Right lobe of liver (tissue), 6 donors: Measurements from ENCODE around the gene POLR2I. TPM values are rescaled to one million over a fixed set of nuclear protein-coding genes. Genes with fewer than 3 reads are reported as not detected.
"Not testable (repeated sequence)": the region's sequence is repeated elsewhere in the genome, so short reads cannot be mapped to it uniquely, and the experiment has no call there.

Source experiments
- ATAC-seq, 4 donors: fragments of 200-7000 bp; cut with Tn5 transposase; one replicate each; pipeline ENCODE4 v1.9.1; 2020; ENCODE audit warnings: mild to moderate bottlenecking in 4 of 4, moderate library complexity in 4 of 4
- DNase-seq, 3 donors: peaks; one replicate each; pipeline ENCODE4 v3.0.0-alpha.2; 2020
- H3K27ac ChIP-seq, 3 donors: fragments of 200-600 bp; one replicate each; pipeline ENCODE4 v1.8.0; 2022
- H3K27me3 ChIP-seq, 2 donors: fragments of 200-600 bp; one replicate each; pipeline ENCODE4 v1.8.0; 2022
- H3K36me3 ChIP-seq, 4 donors: fragments of 200-600 bp; sonication (generic) in 1 of 4; one replicate each; pipeline versions ENCODE4 v1.5.1 to v1.8.0; 2017 to 2022; ENCODE audit warnings: control low read depth in 1 of 4
- H3K4me1 ChIP-seq, 4 donors: fragments of 200-600 bp; sonication (generic) in 1 of 4; one replicate each; pipeline versions ENCODE4 v1.5.1 to v1.8.0; 2017 to 2022; ENCODE audit warnings: control low read depth in 1 of 4
- H3K4me3 ChIP-seq, 3 donors: fragments of 200-600 bp; one replicate each; pipeline ENCODE4 v1.8.0; 2022
- H3K9me3 ChIP-seq, 4 donors: fragments of 200-600 bp; sonication (generic) in 1 of 4; one replicate each; pipeline versions ENCODE4 v1.5.1 to v1.8.0; 2017 to 2022; ENCODE audit warnings: control low read depth in 1 of 4
- CTCF ChIP-seq, 4 donors: fragments of 200-600 bp in 3 of 4; fragments of 450-650 bp in 1 of 4; IDR thresholded peaks; one replicate each; pipeline versions ENCODE4 v1.5.1 to v1.8.0; 2016 to 2022; ENCODE audit warnings: antibody characterized with exemption in 4 of 4, mild to moderate bottlenecking in 2 of 4
- POLR2A ChIP-seq: fragments of 450-650 bp; IDR thresholded peaks from one replicate; pipeline ENCODE4 v1.6.1; 2017; ENCODE audit warnings: antibody characterized with exemption, mild to moderate bottlenecking
- WGBS: methylation state at CpG from one replicate; pipeline ENCODE4 v1.1.6; 2018; ENCODE audit warnings: low coverage, low lambda C conversion rate; ENCODE audit not compliant: insufficient coverage; ENCODE audit errors: missing lambda C conversion rate; 5-methylcytosine and 5-hydroxymethylcytosine counted together
- intact Hi-C, 2 donors: fragments of 100-400 bp; cut with DNase I; formaldehyde crosslinking; loops; one replicate each; pipeline versions ENCODE4 v1.11.2 to v1.14.1; 2022
- total RNA-seq, 6 experiments: library from RNA; depleted of rRNA in 2 of 6; stranded (reverse); fragments of >200 nt in 2 of 6; fragmentation: NEBNext Ultra II Directional in 3 of 6; extraction: Animal tissue kit (Norgen Biotek cat#: 25700) in 3 of 6; gene quantifications; one replicate each; pipeline versions ENCODE4 v1.1.0 to v1.2.4, GENCODE V29; 2016 to 2023
- donor health status: DM: no; HTN: yes; CAD: no.
- donor health status: DM: no; HTN: no; CAD: no.
- donor health status: DM: no; HTN: no; CAD: no.
- donor health status: DM: no; HTN: yes; CAD: no.
- donor health status: DM: no; HTN: yes; CAD: no.

Gene POLR2I
- total RNA-seq, 6 experiments from 2014 or later: 27.3 to 34.4 (median 29.9) TPM

DNA sequence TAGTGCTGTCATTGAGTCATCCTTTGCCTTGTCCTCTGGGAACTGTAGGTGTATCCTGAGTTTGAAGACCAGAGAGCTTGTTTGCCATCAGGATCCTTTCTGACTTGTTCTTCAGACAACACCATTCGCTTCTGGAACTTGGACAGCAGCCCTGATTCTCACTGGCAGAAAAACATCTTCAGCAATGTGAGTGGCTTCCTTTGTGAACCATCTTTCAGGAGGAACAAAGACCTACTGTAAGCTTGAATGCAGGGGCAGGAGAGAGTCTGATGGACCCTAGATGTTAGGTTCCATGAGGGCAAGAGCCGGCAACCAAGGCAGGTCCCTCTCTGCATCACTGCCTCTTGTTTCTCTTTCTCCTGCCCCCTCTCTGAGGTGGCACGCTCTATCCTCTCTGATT lies 33.3 kb downstream of the POLR2I start:
- peaks cover 0 to 5% (median 0%) of the 10 kb centered on the region in 4 donors for H3K4me1 ChIP-seq
- intact Hi-C loops: no loop called here
- no peaks in the 10 kb centered on the region for H3K27me3 ChIP-seq
- no peaks in the 10 kb centered on the region for H3K9me3 ChIP-seq
- H3K36me3 ChIP-seq: no peaks in the 10 kb centered on the region
- WGBS: 100% methylated on average over 1 of the region's 3 CpGs
- no peak overlapping the region for H3K27ac ChIP-seq
- no peak overlapping the region for H3K4me3 ChIP-seq
- no peak for ATAC-seq
- TF ChIP-seq CTCF (IDR thresholded peaks at IDR 0.05): no peak
- TF ChIP-seq POLR2A: no peak
- DNase-seq: no peak

DNA sequence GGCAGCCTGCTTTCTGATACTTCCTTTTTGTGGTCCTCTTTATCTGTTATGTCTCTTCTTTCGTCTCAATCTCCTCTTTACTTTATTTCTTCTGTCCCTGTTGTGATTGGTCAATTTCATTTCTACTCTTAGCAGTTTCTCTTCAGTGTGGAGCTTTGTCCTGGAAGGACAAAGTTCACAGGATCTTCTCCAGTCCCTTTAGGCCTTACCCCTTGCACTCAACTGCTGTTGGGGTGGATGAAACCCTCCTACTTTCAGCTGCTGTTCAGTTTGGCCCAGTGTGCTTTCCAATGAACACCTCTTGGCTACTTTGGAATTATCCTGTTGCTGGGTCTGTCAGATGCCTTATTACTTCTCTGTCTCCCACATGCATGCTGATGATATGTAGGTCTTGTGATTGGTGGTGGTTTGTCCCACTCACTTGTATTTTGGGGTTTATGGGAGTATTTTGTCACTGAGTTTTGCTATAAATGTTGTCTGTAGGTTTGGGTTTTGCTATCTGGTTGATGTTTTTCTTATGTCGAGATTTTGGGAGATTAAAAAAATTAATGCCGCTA lies 35.2 kb downstream of the POLR2I start:
- ATAC-seq (no peak), DNase-seq (no peak)
- 90% methylated on average over 3 of the region's 3 CpGs for WGBS
- Histone ChIP-seq H3K27me3 (no peaks in the 10 kb centered on the region), H3K4me3 (no peak overlapping the region), H3K4me1 (peaks cover 0 to 5% (median 0%) of the 10 kb centered on the region in 4 donors), H3K27ac (no peak overlapping the region), H3K36me3 (no peaks in the 10 kb centered on the region), H3K9me3 (no peaks in the 10 kb centered on the region)
- TF ChIP-seq POLR2A (no peak), CTCF (IDR thresholded peaks at IDR 0.05) (no peak)
- intact Hi-C loops: no loop called here

- no peak for DNase-seq
- no peak for TF ChIP-seq CTCF (IDR thresholded peaks at IDR 0.05)
- TF ChIP-seq POLR2A: no peak
- Histone ChIP-seq H3K9me3 (no peaks in the 10 kb centered on the region), H3K4me1 (no peaks in the 10 kb centered on the region), H3K27ac (no peak overlapping the region), H3K27me3 (no peaks in the 10 kb centered on the region), H3K4me3 (no peak overlapping the region), H3K36me3 (no peaks in the 10 kb centered on the region)
- no peak for ATAC-seq
- 76% methylated on average over 8 of the region's 10 CpGs for WGBS
- intact Hi-C loops: no loop called here
Measured at GRCh38 chr19:36073121-36073876, 41.4 kb downstream of the POLR2I start.

- Histone ChIP-seq H3K4me1 (no peaks in the 10 kb centered on the region), H3K36me3 (no peaks in the 10 kb centered on the region), H3K9me3 (no peaks in the 10 kb centered on the region), H3K27ac (no peak overlapping the region), H3K27me3 (no peaks in the 10 kb centered on the region), H3K4me3 (no peak overlapping the region)
- DNase-seq (no peak), ATAC-seq (no peak)
- 61% methylated on average over 2 of the region's 8 CpGs for WGBS
- TF ChIP-seq POLR2A: no peak
- no peak for TF ChIP-seq CTCF (IDR thresholded peaks at IDR 0.05)
- intact Hi-C loops: no loop called here
Measured at GRCh38 chr19:36072081-36072480, 42.6 kb downstream of the POLR2I start.

DNA sequence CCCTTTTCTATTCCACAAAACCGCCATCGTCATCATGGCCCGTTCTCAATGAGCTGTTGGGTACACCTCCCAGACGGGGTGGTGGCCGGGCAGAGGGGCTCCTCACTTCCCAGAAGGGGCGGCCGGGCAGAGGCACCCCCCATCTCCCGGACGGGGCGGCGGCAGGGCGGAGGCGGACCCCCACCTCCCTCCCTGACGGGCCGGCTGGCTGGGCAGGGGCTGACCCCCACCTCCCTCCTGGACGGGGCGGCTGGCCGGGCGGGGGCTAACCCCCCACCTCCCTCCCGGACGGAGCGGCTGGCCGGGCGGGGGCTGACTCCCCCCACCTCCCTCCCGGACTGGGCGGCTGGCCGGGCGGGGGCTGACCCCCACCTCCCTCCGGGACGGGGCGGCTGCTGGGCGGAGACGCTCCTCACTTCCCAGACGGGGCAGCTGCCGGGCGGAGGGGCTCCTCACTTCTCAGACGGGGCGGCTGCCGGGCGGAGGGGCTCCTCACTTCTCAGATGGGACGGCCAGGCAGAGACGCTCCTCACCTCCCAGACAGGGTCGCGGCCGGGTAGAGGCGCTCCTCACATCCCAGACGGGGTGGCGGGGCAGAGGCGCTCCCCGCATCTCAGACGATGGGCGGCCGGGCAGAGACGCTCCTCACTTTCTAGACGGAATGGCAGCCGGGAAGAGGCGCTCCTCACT lies 45.7 kb downstream of the POLR2I start:
- H3K4me1 ChIP-seq: not testable (repeated sequence)

More for the DNA sequence above, 45.7 kb downstream of the POLR2I start:
- not testable (repeated sequence) for H3K4me3 ChIP-seq, H3K9me3 ChIP-seq, ATAC-seq, H3K36me3 ChIP-seq, H3K27me3 ChIP-seq, DNase-seq, H3K27ac ChIP-seq
- 95% methylated on average over 7 of the region's 57 CpGs for WGBS
- intact Hi-C loops: loop anchor here in 1 of 2 donors (10.0 kb wide), 1 partner anchor 46 kb away; the partner anchor contains the start of genes OVOL3, POLR2I and TBCB
